HEK293 (cell line): Measurements from ENCODE around the gene CLEC1A.

Source experiments
- HOXA7 ChIP-seq: sonication (generic); formaldehyde crosslinking; IDR thresholded peaks from 2 replicates; pipeline ENCODE4 v1.8.1; 2022; ENCODE audit warnings: missing genetic modification reagents, borderline replicate concordance
- OVOL3 ChIP-seq: fragments of 450-650 bp; formaldehyde crosslinking; IDR thresholded peaks from 2 replicates; pipeline ENCODE4 v1.5.1; 2016; ENCODE audit warnings: missing biosample characterization, missing genetic modification characterization
- SALL2 ChIP-seq: fragments of 450-650 bp; formaldehyde crosslinking; IDR thresholded peaks from 2 replicates; pipeline ENCODE4 v1.5.0; 2017; ENCODE audit warnings: missing biosample characterization, mild to moderate bottlenecking, missing genetic modification characterization, borderline replicate concordance
- ZNF423 ChIP-seq: fragments of 450-650 bp; formaldehyde crosslinking; IDR thresholded peaks from 2 replicates; pipeline ENCODE4 v1.5.1; 2016; ENCODE audit warnings: missing biosample characterization, missing genetic modification characterization
- ZNF76 ChIP-seq: fragments of 450-650 bp; formaldehyde crosslinking; IDR thresholded peaks from 2 replicates; pipeline ENCODE4; 2016; ENCODE audit warnings: low read depth, missing biosample characterization, missing genetic modification characterization, borderline replicate concordance
- TF ChIP-seq, protein P1 (sequence below): fragments of 450-650 bp; formaldehyde crosslinking; conservative IDR thresholded peaks from 2 replicates; pipeline ENCODE4 v1.5.1; 2016; ENCODE audit warnings: low read depth, missing biosample characterization, missing genetic modification characterization
- TF ChIP-seq, protein P2 (sequence below): fragments of 450-650 bp; formaldehyde crosslinking; IDR thresholded peaks from 2 replicates; pipeline ENCODE4 v1.5.1; 2016; ENCODE audit warnings: missing biosample characterization, missing genetic modification characterization
- TF ChIP-seq, protein P3 (sequence below): fragments of 450-650 bp; formaldehyde crosslinking; IDR thresholded peaks from 2 replicates; pipeline ENCODE4 v1.5.1; 2016; ENCODE audit warnings: missing biosample characterization, missing genetic modification characterization
- TF ChIP-seq, protein P4 (sequence below): fragments of 450-650 bp; formaldehyde crosslinking; IDR thresholded peaks from 2 replicates; pipeline ENCODE4 v1.5.1; 2016; ENCODE audit warnings: missing biosample characterization, missing genetic modification characterization

DNA sequence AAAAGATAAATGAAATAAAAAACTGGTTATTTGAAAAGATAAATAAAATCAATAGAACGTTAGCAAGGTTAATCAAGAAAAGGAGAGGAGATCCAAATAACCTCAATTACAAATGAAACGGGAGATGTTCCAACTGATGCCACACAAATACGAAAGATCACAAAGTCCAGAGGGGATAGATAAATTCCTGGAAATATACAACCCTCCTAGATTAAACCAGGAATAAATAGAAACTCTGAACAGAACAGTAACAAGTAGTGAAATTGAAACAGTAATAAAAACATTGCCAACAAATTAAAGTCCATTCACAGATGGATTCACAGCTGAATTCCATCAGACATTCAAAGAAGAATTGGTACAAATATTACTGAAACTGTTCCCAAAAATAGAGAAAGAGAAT, 12.4 kb downstream of the CLEC1A start:
- TF ChIP-seq, protein P1, sequence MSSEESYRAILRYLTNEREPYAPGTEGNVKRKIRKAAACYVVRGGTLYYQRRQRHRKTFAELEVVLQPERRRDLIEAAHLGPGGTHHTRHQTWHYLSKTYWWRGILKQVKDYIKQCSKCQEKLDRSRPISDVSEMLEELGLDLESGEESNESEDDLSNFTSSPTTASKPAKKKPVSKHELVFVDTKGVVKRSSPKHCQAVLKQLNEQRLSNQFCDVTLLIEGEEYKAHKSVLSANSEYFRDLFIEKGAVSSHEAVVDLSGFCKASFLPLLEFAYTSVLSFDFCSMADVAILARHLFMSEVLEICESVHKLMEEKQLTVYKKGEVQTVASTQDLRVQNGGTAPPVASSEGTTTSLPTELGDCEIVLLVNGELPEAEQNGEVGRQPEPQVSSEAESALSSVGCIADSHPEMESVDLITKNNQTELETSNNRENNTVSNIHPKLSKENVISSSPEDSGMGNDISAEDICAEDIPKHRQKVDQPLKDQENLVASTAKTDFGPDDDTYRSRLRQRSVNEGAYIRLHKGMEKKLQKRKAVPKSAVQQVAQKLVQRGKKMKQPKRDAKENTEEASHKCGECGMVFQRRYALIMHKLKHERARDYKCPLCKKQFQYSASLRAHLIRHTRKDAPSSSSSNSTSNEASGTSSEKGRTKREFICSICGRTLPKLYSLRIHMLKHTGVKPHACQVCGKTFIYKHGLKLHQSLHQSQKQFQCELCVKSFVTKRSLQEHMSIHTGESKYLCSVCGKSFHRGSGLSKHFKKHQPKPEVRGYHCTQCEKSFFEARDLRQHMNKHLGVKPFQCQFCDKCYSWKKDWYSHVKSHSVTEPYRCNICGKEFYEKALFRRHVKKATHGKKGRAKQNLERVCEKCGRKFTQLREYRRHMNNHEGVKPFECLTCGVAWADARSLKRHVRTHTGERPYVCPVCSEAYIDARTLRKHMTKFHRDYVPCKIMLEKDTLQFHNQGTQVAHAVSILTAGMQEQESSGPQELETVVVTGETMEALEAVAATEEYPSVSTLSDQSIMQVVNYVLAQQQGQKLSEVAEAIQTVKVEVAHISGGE (tag by site-specific recombination), result no peak
- TF ChIP-seq HOXA7 (CRISPR knock-in tag) (no peak), ZNF423 (tag by site-specific recombination) (no peak), OVOL3 (tag by site-specific recombination) (no peak), SALL2 (tag by site-specific recombination) (no peak), ZNF76 (tag by site-specific recombination) (no peak)
- TF ChIP-seq, protein P2, sequence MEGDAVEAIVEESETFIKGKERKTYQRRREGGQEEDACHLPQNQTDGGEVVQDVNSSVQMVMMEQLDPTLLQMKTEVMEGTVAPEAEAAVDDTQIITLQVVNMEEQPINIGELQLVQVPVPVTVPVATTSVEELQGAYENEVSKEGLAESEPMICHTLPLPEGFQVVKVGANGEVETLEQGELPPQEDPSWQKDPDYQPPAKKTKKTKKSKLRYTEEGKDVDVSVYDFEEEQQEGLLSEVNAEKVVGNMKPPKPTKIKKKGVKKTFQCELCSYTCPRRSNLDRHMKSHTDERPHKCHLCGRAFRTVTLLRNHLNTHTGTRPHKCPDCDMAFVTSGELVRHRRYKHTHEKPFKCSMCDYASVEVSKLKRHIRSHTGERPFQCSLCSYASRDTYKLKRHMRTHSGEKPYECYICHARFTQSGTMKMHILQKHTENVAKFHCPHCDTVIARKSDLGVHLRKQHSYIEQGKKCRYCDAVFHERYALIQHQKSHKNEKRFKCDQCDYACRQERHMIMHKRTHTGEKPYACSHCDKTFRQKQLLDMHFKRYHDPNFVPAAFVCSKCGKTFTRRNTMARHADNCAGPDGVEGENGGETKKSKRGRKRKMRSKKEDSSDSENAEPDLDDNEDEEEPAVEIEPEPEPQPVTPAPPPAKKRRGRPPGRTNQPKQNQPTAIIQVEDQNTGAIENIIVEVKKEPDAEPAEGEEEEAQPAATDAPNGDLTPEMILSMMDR (tag by site-specific recombination), result no peak
- TF ChIP-seq, protein P3, sequence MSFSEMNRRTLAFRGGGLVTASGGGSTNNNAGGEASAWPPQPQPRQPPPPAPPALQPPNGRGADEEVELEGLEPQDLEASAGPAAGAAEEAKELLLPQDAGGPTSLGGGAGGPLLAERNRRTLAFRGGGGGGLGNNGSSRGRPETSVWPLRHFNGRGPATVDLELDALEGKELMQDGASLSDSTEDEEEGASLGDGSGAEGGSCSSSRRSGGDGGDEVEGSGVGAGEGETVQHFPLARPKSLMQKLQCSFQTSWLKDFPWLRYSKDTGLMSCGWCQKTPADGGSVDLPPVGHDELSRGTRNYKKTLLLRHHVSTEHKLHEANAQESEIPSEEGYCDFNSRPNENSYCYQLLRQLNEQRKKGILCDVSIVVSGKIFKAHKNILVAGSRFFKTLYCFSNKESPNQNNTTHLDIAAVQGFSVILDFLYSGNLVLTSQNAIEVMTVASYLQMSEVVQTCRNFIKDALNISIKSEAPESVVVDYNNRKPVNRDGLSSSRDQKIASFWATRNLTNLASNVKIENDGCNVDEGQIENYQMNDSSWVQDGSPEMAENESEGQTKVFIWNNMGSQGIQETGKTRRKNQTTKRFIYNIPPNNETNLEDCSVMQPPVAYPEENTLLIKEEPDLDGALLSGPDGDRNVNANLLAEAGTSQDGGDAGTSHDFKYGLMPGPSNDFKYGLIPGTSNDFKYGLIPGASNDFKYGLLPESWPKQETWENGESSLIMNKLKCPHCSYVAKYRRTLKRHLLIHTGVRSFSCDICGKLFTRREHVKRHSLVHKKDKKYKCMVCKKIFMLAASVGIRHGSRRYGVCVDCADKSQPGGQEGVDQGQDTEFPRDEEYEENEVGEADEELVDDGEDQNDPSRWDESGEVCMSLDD (tag by site-specific recombination), result no peak
- TF ChIP-seq, protein P4, sequence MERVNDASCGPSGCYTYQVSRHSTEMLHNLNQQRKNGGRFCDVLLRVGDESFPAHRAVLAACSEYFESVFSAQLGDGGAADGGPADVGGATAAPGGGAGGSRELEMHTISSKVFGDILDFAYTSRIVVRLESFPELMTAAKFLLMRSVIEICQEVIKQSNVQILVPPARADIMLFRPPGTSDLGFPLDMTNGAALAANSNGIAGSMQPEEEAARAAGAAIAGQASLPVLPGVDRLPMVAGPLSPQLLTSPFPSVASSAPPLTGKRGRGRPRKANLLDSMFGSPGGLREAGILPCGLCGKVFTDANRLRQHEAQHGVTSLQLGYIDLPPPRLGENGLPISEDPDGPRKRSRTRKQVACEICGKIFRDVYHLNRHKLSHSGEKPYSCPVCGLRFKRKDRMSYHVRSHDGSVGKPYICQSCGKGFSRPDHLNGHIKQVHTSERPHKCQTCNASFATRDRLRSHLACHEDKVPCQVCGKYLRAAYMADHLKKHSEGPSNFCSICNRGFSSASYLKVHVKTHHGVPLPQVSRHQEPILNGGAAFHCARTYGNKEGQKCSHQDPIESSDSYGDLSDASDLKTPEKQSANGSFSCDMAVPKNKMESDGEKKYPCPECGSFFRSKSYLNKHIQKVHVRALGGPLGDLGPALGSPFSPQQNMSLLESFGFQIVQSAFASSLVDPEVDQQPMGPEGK, result no peak
